ENCODE data around the gene NECTIN3.

NECTIN3 gene

GRCh38 chr3:111071257-111072030 is at the start of gene NECTIN3:
NECTIN3 (plus strand) TSS chr3:111071816; CDS start chr3:111072018, 202 bp downstream.
- Histone ChIP-seq H3K9me3 (ENCODE audit: control insufficient read depth, low read depth, low read length) (no peaks in the 10 kb centered on the region), H3K4me3 (ENCODE audit: low read length) (peak within 1 kb of the TSS; percentile 96), H3K27ac (ENCODE audit: low read length) (peak within 1 kb of the TSS; percentile 76), H3K4me1 (ENCODE audit: control insufficient read depth, low read depth, low read length) (peaks cover 21% of the 10 kb centered on the region), H3K9ac (ENCODE audit: low read length) (peak within 1 kb of the TSS; percentile 77), H3K27me3 (ENCODE audit: control insufficient read depth, insufficient read depth, low read length) (no peaks in the 10 kb centered on the region), H3K36me3 (ENCODE audit: control insufficient read depth, low read depth, low read length) (no peaks in the 10 kb centered on the region)

- Histone ChIP-seq H3K4me1 (ENCODE audit: control insufficient read depth, low read depth, low read length) (no peaks in the 10 kb centered on the region), H3K9ac (ENCODE audit: low read length) (no peak overlapping the region), H3K27ac (ENCODE audit: low read length) (no peak overlapping the region), H3K36me3 (ENCODE audit: control insufficient read depth, low read depth, low read length) (no peaks in the 10 kb centered on the region), H3K27me3 (ENCODE audit: control insufficient read depth, insufficient read depth, low read length) (no peaks in the 10 kb centered on the region), H3K9me3 (ENCODE audit: control insufficient read depth, low read depth, low read length) (no peaks in the 10 kb centered on the region), H3K4me3 (ENCODE audit: low read length) (no peak overlapping the region)
Measured at GRCh38 chr3:111027868-111028267, 43.7 kb upstream of the NECTIN3 start.

- H3K36me3 ChIP-seq (ENCODE audit: control insufficient read depth, low read depth, low read length) = no peaks in the 10 kb centered on the region
- H3K9me3 ChIP-seq (ENCODE audit: control insufficient read depth, low read depth, low read length) = no peaks in the 10 kb centered on the region
- H3K4me1 ChIP-seq (ENCODE audit: control insufficient read depth, low read depth, low read length) = peaks cover 5% of the 10 kb centered on the region
- no peak overlapping the region for H3K4me3 ChIP-seq (ENCODE audit: low read length)
- no peak overlapping the region for H3K27ac ChIP-seq (ENCODE audit: low read length)
- no peak overlapping the region for H3K9ac ChIP-seq (ENCODE audit: low read length)
- H3K27me3 ChIP-seq (ENCODE audit: control insufficient read depth, insufficient read depth, low read length) = no peaks in the 10 kb centered on the region
Measured at GRCh38 chr3:111031538-111031937, 40.1 kb upstream of the NECTIN3 start.

- no peak overlapping the region for H3K27ac ChIP-seq (ENCODE audit: low read length)
- no peaks in the 10 kb centered on the region for H3K27me3 ChIP-seq (ENCODE audit: control insufficient read depth, insufficient read depth, low read length)
- no peaks in the 10 kb centered on the region for H3K9me3 ChIP-seq (ENCODE audit: control insufficient read depth, low read depth, low read length)
- H3K4me1 ChIP-seq (ENCODE audit: control insufficient read depth, low read depth, low read length) = peaks cover 5% of the 10 kb centered on the region
- H3K4me3 ChIP-seq (ENCODE audit: low read length) = no peak overlapping the region
- H3K36me3 ChIP-seq (ENCODE audit: control insufficient read depth, low read depth, low read length) = no peaks in the 10 kb centered on the region
- no peak overlapping the region for H3K9ac ChIP-seq (ENCODE audit: low read length)
Measured at GRCh38 chr3:111032677-111033076, 38.9 kb upstream of the NECTIN3 start.

- Histone ChIP-seq H3K9me3 (ENCODE audit: control insufficient read depth, low read depth, low read length) (no peaks in the 10 kb centered on the region), H3K9ac (ENCODE audit: low read length) (no peak overlapping the region), H3K27ac (ENCODE audit: low read length) (no peak overlapping the region), H3K4me1 (ENCODE audit: control insufficient read depth, low read depth, low read length) (peaks cover 5% of the 10 kb centered on the region), H3K4me3 (ENCODE audit: low read length) (no peak overlapping the region), H3K36me3 (ENCODE audit: control insufficient read depth, low read depth, low read length) (no peaks in the 10 kb centered on the region), H3K27me3 (ENCODE audit: control insufficient read depth, insufficient read depth, low read length) (no peaks in the 10 kb centered on the region)
Measured at GRCh38 chr3:111033470-111034050, 38.1 kb upstream of the NECTIN3 start.

- no peaks in the 10 kb centered on the region for H3K36me3 ChIP-seq (ENCODE audit: control insufficient read depth, low read depth, low read length)
- H3K4me3 ChIP-seq (ENCODE audit: low read length) = no peak overlapping the region
- peaks cover 7% of the 10 kb centered on the region for H3K9me3 ChIP-seq (ENCODE audit: control insufficient read depth, low read depth, low read length)
- peaks cover 5% of the 10 kb centered on the region for H3K4me1 ChIP-seq (ENCODE audit: control insufficient read depth, low read depth, low read length)
- no peaks in the 10 kb centered on the region for H3K27me3 ChIP-seq (ENCODE audit: control insufficient read depth, insufficient read depth, low read length)
- H3K9ac ChIP-seq (ENCODE audit: low read length) = no peak overlapping the region
- no peak overlapping the region for H3K27ac ChIP-seq (ENCODE audit: low read length)
Measured at GRCh38 chr3:111035316-111035715, 36.3 kb upstream of the NECTIN3 start.

GRCh38 chr3:111035902-111036301 is 35.7 kb upstream of the NECTIN3 start:
- Histone ChIP-seq H3K27me3 (ENCODE audit: control insufficient read depth, insufficient read depth, low read length) (no peaks in the 10 kb centered on the region), H3K36me3 (ENCODE audit: control insufficient read depth, low read depth, low read length) (no peaks in the 10 kb centered on the region), H3K4me1 (ENCODE audit: control insufficient read depth, low read depth, low read length) (peaks cover 5% of the 10 kb centered on the region), H3K27ac (ENCODE audit: low read length) (no peak overlapping the region), H3K9me3 (ENCODE audit: control insufficient read depth, low read depth, low read length) (peaks cover 11% of the 10 kb centered on the region), H3K9ac (ENCODE audit: low read length) (no peak overlapping the region), H3K4me3 (ENCODE audit: low read length) (no peak overlapping the region)

- Histone ChIP-seq H3K27ac (ENCODE audit: low read length) (no peak overlapping the region), H3K9me3 (ENCODE audit: control insufficient read depth, low read depth, low read length) (peaks cover 11% of the 10 kb centered on the region), H3K27me3 (ENCODE audit: control insufficient read depth, insufficient read depth, low read length) (no peaks in the 10 kb centered on the region), H3K36me3 (ENCODE audit: control insufficient read depth, low read depth, low read length) (no peaks in the 10 kb centered on the region), H3K4me1 (ENCODE audit: control insufficient read depth, low read depth, low read length) (peaks cover 7% of the 10 kb centered on the region), H3K4me3 (ENCODE audit: low read length) (no peak overlapping the region), H3K9ac (ENCODE audit: low read length) (no peak overlapping the region)
Measured at GRCh38 chr3:111040959-111041358, 30.7 kb upstream of the NECTIN3 start.

- Histone ChIP-seq H3K27me3 (ENCODE audit: control insufficient read depth, insufficient read depth, low read length) (no peaks in the 10 kb centered on the region), H3K4me3 (ENCODE audit: low read length) (no peak overlapping the region), H3K27ac (ENCODE audit: low read length) (no peak overlapping the region), H3K4me1 (ENCODE audit: control insufficient read depth, low read depth, low read length) (peaks cover 35% of the 10 kb centered on the region), H3K9ac (ENCODE audit: low read length) (no peak overlapping the region), H3K36me3 (ENCODE audit: control insufficient read depth, low read depth, low read length) (no peaks in the 10 kb centered on the region), H3K9me3 (ENCODE audit: control insufficient read depth, low read depth, low read length) (peaks cover 3% of the 10 kb centered on the region)
Measured at GRCh38 chr3:111045564-111045963, 26.1 kb upstream of the NECTIN3 start.

- H3K4me1 ChIP-seq (ENCODE audit: control insufficient read depth, low read depth, low read length) = peaks cover 35% of the 10 kb centered on the region
- H3K36me3 ChIP-seq (ENCODE audit: control insufficient read depth, low read depth, low read length) = no peaks in the 10 kb centered on the region
- H3K4me3 ChIP-seq (ENCODE audit: low read length) = peak overlapping the region; percentile 34
- no peaks in the 10 kb centered on the region for H3K27me3 ChIP-seq (ENCODE audit: control insufficient read depth, insufficient read depth, low read length)
- H3K9me3 ChIP-seq (ENCODE audit: control insufficient read depth, low read depth, low read length) = no peaks in the 10 kb centered on the region
- H3K27ac ChIP-seq (ENCODE audit: low read length) = peak overlapping the region; percentile 42
- H3K9ac ChIP-seq (ENCODE audit: low read length) = no peak overlapping the region
Measured at GRCh38 chr3:111047042-111047441, 24.6 kb upstream of the NECTIN3 start.

- Histone ChIP-seq H3K36me3 (ENCODE audit: control insufficient read depth, low read depth, low read length) (no peaks in the 10 kb centered on the region), H3K4me1 (ENCODE audit: control insufficient read depth, low read depth, low read length) (peaks cover 35% of the 10 kb centered on the region), H3K9ac (ENCODE audit: low read length) (no peak overlapping the region), H3K27me3 (ENCODE audit: control insufficient read depth, insufficient read depth, low read length) (no peaks in the 10 kb centered on the region), H3K27ac (ENCODE audit: low read length) (peak overlapping the region; percentile 69), H3K4me3 (ENCODE audit: low read length) (no peak overlapping the region), H3K9me3 (ENCODE audit: control insufficient read depth, low read depth, low read length) (no peaks in the 10 kb centered on the region)
Measured at GRCh38 chr3:111047812-111048435, 23.7 kb upstream of the NECTIN3 start.
